Tibial nerve (tissue), 4 donors: Measurements from ENCODE around the gene AK8. TPM values are rescaled to one million over a fixed set of nuclear protein-coding genes. Genes with fewer than 3 reads are reported as not detected.

Experiments used
- DNase-seq, 2 donors: peaks; one replicate each; pipeline ENCODE4 v3.0.0-alpha.2; 2019; ENCODE audit warnings: low spot score in 2 of 2
- H3K27ac ChIP-seq, 4 donors: fragments of 200-600 bp; sonication (generic) in 3 of 4; one replicate each; pipeline ENCODE4 v1.5.1; 2017 to 2019; ENCODE audit warnings: mild to moderate bottlenecking in 1 of 4
- H3K27me3 ChIP-seq, 2 donors: fragments of 200-600 bp; sonication (generic) in 1 of 2; one replicate each; pipeline versions ENCODE4 v1.5.1 to v1.6.0; 2017 to 2019
- H3K36me3 ChIP-seq, 3 donors: fragments of 200-600 bp; sonication (generic); one replicate each; pipeline ENCODE4 v1.5.1; 2018 to 2019
- H3K4me1 ChIP-seq, 4 donors: fragments of 200-600 bp; sonication (generic) in 3 of 4; one replicate each; pipeline ENCODE4 v1.5.1; 2017 to 2019
- H3K4me3 ChIP-seq, 4 donors: fragments of 200-600 bp; sonication (generic) in 3 of 4; one replicate each; pipeline ENCODE4 v1.5.1; 2017 to 2019; ENCODE audit warnings: mild to moderate bottlenecking in 1 of 4, moderate library complexity in 1 of 4
- H3K9me3 ChIP-seq, 4 donors: fragments of 200-600 bp; sonication (generic) in 3 of 4; one replicate each; pipeline ENCODE4 v1.5.1; 2017 to 2019
- EP300 ChIP-seq, 2 donors: sonication (generic); formaldehyde crosslinking; IDR thresholded peaks; one replicate each; pipeline ENCODE4 v1.6.1; 2017; ENCODE audit warnings: antibody characterized with exemption in 2 of 2, mild to moderate bottlenecking in 1 of 2
- POLR2A ChIP-seq, 2 donors: fragments of 450-650 bp; IDR thresholded peaks; one replicate each; pipeline ENCODE4 v1.6.1; 2017; ENCODE audit warnings: antibody characterized with exemption in 2 of 2, mild to moderate bottlenecking in 2 of 2, moderate library complexity in 2 of 2
- WGBS, 2 donors: methylation state at CpG; one replicate each; pipeline ENCODE4 v1.1.5; 2018; 5-methylcytosine and 5-hydroxymethylcytosine counted together
- total RNA-seq, 4 donors: library from RNA; depleted of rRNA; stranded (reverse); fragments of >200 nt; gene quantifications; one replicate each; pipeline ENCODE4 v1.1.0, GENCODE V29; 2016
- TF ChIP-seq, protein P1 (sequence below), 5 experiments: fragments of 200-600 bp in 3 of 5; fragments of 450-650 bp in 2 of 5; sonication (generic) in 3 of 5; IDR thresholded peaks; one replicate each; pipeline ENCODE4 v1.5.1; 2016 to 2019; ENCODE audit warnings: antibody characterized with exemption in 5 of 5, mild to moderate bottlenecking in 3 of 5, moderate library complexity in 2 of 5

AK8 gene
- total RNA-seq, 4 donors from 2014 or later, result 0.30 to 4.3 (median 1.7) TPM

- Histone ChIP-seq H3K4me3 (no peak overlapping the region), H3K4me1 (no peaks in the 10 kb centered on the region), H3K27ac (no peak overlapping the region), H3K9me3 (no peaks in the 10 kb centered on the region), H3K36me3 (peaks cover 0 to 91% (median 22%) of the 10 kb centered on the region in 3 donors), H3K27me3 (no peaks in the 10 kb centered on the region)
- 93 to 95% methylated on average over 4 of the region's 4 CpGs for WGBS, 2 donors
- no peak for DNase-seq
- no peak for TF ChIP-seq POLR2A (IDR thresholded peaks at IDR 0.05)
- no peak for TF ChIP-seq EP300 (IDR thresholded peaks at IDR 0.05)
- TF ChIP-seq, protein P1, sequence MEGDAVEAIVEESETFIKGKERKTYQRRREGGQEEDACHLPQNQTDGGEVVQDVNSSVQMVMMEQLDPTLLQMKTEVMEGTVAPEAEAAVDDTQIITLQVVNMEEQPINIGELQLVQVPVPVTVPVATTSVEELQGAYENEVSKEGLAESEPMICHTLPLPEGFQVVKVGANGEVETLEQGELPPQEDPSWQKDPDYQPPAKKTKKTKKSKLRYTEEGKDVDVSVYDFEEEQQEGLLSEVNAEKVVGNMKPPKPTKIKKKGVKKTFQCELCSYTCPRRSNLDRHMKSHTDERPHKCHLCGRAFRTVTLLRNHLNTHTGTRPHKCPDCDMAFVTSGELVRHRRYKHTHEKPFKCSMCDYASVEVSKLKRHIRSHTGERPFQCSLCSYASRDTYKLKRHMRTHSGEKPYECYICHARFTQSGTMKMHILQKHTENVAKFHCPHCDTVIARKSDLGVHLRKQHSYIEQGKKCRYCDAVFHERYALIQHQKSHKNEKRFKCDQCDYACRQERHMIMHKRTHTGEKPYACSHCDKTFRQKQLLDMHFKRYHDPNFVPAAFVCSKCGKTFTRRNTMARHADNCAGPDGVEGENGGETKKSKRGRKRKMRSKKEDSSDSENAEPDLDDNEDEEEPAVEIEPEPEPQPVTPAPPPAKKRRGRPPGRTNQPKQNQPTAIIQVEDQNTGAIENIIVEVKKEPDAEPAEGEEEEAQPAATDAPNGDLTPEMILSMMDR (IDR thresholded peaks at IDR 0.05), result no peak
Observed at GRCh38 chr9:132912131-132912530, 34.0 kb upstream of the AK8 start.

DNA sequence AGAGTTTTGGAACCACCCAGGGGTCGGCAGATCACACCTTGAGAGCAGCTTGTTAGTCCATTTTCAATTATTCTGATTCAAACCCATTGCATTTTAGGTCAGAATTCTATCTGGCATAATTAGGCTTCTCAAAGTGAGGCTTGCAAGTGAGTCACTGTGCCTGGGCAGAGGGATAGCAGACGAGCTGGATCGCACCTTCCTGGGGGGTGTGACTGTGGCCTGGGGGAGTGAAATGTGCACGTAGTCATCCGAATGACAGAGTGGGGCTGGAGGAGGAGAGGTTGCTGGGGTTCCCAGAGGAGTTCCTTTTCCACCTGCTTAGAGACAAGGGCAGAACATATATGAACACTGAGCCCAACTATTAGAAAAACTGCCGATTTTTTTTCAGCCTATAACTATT lies 32.3 kb upstream of the AK8 start:
- Histone ChIP-seq H3K27me3 (no peaks in the 10 kb centered on the region), H3K4me1 (no peaks in the 10 kb centered on the region), H3K36me3 (peaks cover 0 to 91% (median 17%) of the 10 kb centered on the region in 3 donors), H3K4me3 (no peak overlapping the region), H3K9me3 (no peaks in the 10 kb centered on the region), H3K27ac (no peak overlapping the region)
- 92% methylated on average over 6 of the region's 6 CpGs for WGBS, 2 donors
- TF ChIP-seq EP300 (IDR thresholded peaks at IDR 0.05) (no peak), POLR2A (IDR thresholded peaks at IDR 0.05) (no peak)
- TF ChIP-seq, protein P1 (IDR thresholded peaks at IDR 0.05), result no peak
- no peak for DNase-seq

DNA sequence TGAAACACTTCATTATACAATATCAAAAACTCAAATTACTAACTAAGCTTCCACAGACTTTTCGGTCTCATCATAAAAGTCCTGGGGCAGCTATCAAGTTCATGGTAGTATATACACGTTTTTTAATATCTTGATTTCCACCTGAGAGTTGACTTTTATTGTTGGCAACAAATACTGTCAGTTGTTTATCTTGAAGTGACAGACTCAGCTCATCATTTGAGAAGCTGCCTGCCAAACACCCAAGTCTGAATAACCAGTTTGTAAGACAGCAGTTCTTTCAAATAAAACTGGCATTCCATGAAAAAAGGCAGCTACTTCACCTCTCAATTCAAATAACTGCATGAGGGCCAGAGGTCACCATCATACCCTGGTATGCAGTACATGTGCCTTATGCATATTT lies 31.2 kb upstream of the AK8 start:
- Histone ChIP-seq H3K27me3 (no peaks in the 10 kb centered on the region), H3K9me3 (no peaks in the 10 kb centered on the region), H3K4me3 (no peak overlapping the region), H3K4me1 (no peaks in the 10 kb centered on the region), H3K36me3 (peaks cover 0 to 91% (median 17%) of the 10 kb centered on the region in 3 donors), H3K27ac (no peak overlapping the region)
- 82% methylated on average over 2 of the region's 2 CpGs for WGBS, 2 donors
- no peak for DNase-seq
- TF ChIP-seq POLR2A (IDR thresholded peaks at IDR 0.05) (no peak), EP300 (IDR thresholded peaks at IDR 0.05) (no peak)
- TF ChIP-seq, protein P1 (IDR thresholded peaks at IDR 0.05), result no peak

DNA sequence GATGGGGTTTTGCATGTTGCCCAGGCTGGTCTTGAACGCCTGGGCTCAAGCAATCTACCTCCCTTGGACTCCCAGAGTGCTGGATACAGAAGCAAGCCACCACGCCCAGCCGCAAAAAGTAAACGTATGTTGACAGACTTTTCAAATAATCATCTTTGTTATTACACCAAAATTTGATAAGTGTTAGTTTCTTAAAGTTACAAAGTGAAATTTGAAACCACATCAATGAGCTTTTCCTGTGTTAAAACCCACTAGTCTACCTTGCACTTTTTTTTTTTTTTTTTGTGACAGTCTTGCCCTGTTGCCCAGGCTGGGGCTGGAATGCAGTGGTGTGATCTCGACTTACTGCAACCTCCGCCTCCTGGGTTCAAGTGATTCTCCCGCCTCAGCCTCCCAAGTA lies 30.6 kb upstream of the AK8 start:
- TF ChIP-seq EP300 (IDR thresholded peaks at IDR 0.05), result no peak
- no peak for TF ChIP-seq POLR2A (IDR thresholded peaks at IDR 0.05)
- TF ChIP-seq, protein P1 (IDR thresholded peaks at IDR 0.05), result no peak
- no peak overlapping the region for H3K27ac ChIP-seq
- WGBS, 2 donors, result 89 to 90% methylated on average over 7 of the region's 7 CpGs
- H3K4me1 ChIP-seq, result no peaks in the 10 kb centered on the region
- peaks cover 0 to 92% (median 17%) of the 10 kb centered on the region in 3 donors for H3K36me3 ChIP-seq
- H3K27me3 ChIP-seq, result no peaks in the 10 kb centered on the region
- no peaks in the 10 kb centered on the region for H3K9me3 ChIP-seq
- no peak for DNase-seq
- no peak overlapping the region for H3K4me3 ChIP-seq

- H3K36me3 ChIP-seq, result peaks cover 2 to 93% (median 17%) of the 10 kb centered on the region in 3 donors
- H3K27me3 ChIP-seq, result no peaks in the 10 kb centered on the region
- WGBS, 2 donors, result 83 to 93% methylated on average over 12 of the region's 12 CpGs
- no peak overlapping the region for H3K4me3 ChIP-seq
- DNase-seq, result no peak
- H3K9me3 ChIP-seq, result no peaks in the 10 kb centered on the region
- H3K27ac ChIP-seq, result no peak overlapping the region
- H3K4me1 ChIP-seq, result peaks cover 0 to 4% (median 0%) of the 10 kb centered on the region in 4 donors
- TF ChIP-seq POLR2A (IDR thresholded peaks at IDR 0.05) (no peak), EP300 (IDR thresholded peaks at IDR 0.05) (no peak)
- TF ChIP-seq, protein P1 (IDR thresholded peaks at IDR 0.05), result no peak
Observed at GRCh38 chr9:132905726-132906125, 27.6 kb upstream of the AK8 start.
